Gastroesophageal sphincter (tissue), 3 donors: ENCODE data around the gene PLA2G10.

Experiments used
- CTCF ChIP-seq, 4 experiments: fragments of 200-600 bp in 2 of 4; fragments of 450-650 bp in 2 of 4; sonication (generic) in 1 of 4; IDR thresholded peaks; one replicate each; pipeline ENCODE4 v1.5.1; 2017 to 2019; ENCODE audit warnings: antibody characterized with exemption in 4 of 4, mild to moderate bottlenecking in 2 of 4, moderate library complexity in 2 of 4
- EP300 ChIP-seq: sonication (generic); formaldehyde crosslinking; IDR thresholded peaks from one replicate; pipeline ENCODE4 v1.6.1; 2017; ENCODE audit warnings: antibody characterized with exemption, mild to moderate bottlenecking
- POLR2A ChIP-seq, 2 donors: fragments of 450-650 bp; IDR thresholded peaks; one replicate each; pipeline ENCODE4 v1.6.1; 2017; ENCODE audit warnings: antibody characterized with exemption in 2 of 2, mild to moderate bottlenecking in 2 of 2, moderate library complexity in 1 of 2
- POLR2AphosphoS5 ChIP-seq: sonication (generic); formaldehyde crosslinking; IDR thresholded peaks from one replicate; pipeline ENCODE4 v1.6.1; 2017; ENCODE audit warnings: antibody characterized with exemption

GRCh38 chr16:14668556-14669223, 25.4 kb downstream of the PLA2G10 start:
- TF ChIP-seq CTCF (IDR thresholded peaks at IDR 0.05) (no peak), POLR2A (IDR thresholded peaks at IDR 0.05) (no peak), EP300 (no peak), POLR2AphosphoS5 (no peak)
